ENCODE results near the gene B3GAT2.

B3GAT2 gene

DNA sequence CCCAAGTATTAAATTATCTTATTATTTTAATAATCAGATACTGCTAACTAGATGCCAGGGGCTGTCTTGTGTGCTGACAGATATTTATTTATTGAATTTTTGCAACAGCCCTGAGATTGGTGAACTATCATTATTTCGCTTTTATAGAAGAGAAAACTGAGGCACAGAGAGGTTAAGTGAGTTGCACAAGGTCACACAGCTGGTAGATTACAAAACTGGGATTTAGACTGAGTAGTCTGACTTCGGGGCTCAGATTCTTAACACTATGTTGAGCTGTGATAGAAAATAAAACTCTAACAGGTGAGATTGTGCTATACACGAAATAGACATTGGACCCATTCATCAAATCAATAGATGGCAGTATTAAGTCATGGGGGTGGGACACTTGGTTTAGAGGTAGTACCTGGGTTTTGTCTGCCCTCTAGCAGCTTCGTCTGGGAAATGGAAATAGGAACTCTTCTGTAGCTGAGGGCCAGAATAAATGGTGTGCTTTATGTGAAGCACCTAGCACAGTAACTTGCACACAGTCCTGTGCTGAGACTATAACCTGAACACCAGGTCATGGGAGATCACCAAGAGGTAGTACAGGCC is 113.4 kb downstream of the B3GAT2 start:
- no peak for DNase-seq (ENCODE audit: low read depth, low spot score)

- DNase-seq (ENCODE audit: low read depth, low spot score), result no peak
Observed at GRCh38 chr6:70842541-70842940, 114.3 kb downstream of the B3GAT2 start.

DNA sequence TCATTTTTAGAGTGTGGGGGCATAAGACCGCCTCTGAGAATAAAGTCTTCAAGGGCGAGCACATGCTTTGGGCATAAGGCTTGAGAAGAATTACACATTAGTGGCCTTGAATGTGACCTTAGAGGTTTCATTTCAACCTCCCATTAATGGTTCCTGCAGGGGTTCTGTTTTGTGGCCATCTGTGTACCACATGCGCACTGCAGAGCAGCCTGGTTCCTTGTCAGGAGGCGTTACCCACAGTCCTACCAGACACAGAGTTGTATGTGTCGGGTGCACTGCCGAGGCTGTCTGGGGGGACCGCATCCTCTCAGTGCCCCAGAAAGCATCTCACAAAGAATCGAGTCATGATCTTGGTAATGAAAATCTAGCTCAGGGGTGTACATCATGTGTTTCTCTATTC is 115.7 kb downstream of the B3GAT2 start:
- DNase-seq (ENCODE audit: low read depth, low spot score), result no peak

DNA sequence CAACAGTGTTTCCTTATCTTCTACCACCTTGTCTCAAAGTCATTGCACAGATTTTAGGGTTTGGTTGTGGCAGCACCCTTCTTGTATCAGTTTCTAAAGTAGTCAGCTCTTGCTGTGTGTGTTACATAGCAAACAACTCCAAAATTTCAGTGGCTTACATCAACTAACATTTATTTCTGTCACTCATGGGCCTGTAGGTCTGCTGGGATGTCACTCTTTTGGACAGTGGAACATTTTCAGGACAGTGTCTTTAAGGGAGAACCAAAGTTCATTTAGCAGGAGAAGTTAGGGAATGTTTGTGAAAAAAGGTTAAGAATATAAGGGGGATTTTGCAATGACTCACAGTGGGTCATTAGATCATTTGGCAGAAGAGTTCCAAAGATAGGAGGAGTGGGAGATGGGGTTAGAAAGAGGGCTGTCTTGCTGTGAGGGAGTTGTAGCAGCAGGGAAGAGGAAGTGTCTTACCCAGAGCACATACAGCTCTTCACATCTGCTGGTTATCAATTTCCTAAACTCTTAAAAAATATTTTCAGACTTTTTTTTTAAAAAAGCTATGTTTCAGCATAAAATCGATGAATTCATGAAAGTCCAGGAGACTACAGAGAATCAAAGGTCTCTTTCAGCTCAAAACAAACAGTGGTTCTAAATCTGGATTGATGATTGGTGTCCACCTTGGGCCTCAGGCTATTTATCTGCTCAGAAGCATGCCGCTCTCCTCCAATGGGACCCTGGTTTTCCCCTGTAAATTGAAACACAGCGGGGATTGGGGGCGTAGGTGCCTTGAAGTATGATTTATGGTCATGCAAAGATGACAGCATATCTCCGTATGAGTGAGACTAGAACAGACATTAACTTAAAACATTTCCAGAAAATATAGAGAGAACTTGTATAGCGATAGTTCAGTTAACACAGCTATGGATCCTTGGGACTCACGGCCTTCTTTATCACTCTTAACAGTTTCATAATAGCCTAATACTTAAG is 117.3 kb downstream of the B3GAT2 start:
- no peak for DNase-seq (ENCODE audit: low read depth, low spot score)

GRCh38 chr6:70838907-70839285 is 118.0 kb downstream of the B3GAT2 start:
- DNase-seq (ENCODE audit: low read depth, low spot score), result no peak

- DNase-seq (ENCODE audit: low read depth, low spot score), result no peak
Observed at GRCh38 chr6:70834520-70834919, 122.3 kb downstream of the B3GAT2 start.

GRCh38 chr6:70831427-70831826 is 125.4 kb downstream of the B3GAT2 start:
- DNase-seq (ENCODE audit: low read depth, low spot score), result no peak

- no peak for DNase-seq (ENCODE audit: low read depth, low spot score)
Observed at GRCh38 chr6:70823651-70824050, 133.2 kb downstream of the B3GAT2 start.

DNA sequence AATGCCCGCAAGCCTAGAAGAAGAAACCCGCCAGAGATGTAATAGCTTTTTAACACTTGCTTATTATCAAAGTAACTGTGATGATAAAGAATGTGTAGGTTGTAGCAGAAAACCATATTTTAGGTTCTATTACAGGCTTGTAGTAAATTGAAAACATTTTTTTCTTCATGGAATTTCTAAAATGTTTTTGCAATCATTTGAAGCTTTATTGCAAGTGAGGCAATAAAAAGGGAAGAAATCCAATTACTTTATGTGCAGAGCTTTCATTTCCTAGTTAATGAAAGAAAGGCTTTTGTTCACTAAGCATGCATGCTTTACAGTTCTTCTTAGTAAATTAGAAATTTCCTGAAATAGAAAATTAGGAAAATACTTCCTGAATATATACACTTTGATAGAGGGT is 135.1 kb downstream of the B3GAT2 start:
- no peak for DNase-seq (ENCODE audit: low read depth, low spot score)

DNA sequence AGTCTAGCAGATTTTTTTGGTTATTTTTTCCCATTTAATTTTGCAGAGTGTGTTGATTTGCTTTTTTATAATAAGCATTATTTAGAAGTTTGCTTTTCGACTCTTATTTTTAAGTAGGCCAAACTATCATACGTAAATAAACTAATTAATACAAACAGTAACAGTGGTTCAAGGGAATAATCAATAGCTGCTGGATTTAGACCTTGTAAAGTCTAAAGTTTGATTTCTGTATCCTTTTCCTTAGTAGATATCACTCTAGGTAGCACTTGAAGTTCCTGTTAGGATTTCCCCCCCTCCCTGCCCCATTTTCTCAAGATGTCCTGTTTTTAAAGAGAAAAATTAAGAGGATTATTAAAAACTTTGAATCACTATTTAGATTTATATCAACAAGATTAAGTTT is 136.1 kb downstream of the B3GAT2 start:
- no peak for DNase-seq (ENCODE audit: low read depth, low spot score)

GRCh38 chr6:70819646-70820045 is 137.2 kb downstream of the B3GAT2 start:
- no peak for DNase-seq (ENCODE audit: low read depth, low spot score)

DNA sequence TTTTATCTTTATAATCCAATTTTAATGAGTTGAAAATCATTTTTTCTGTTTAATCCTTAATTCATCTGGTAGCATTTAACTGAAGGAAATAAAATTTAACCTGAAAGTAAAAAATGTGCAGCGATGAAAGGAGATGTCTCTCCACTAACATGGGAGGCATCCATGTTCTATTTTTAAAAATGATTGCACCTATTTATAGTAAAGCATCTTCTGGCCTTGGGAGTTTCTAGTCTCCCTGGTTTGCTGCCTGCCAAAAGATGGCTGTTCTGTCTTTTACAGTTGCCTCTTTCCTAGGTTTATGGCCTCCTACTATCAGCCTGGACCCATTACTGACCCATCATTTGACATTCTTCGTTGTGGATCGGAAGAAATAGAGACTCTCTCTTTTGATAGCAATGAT is 143.0 kb downstream of the B3GAT2 start:
- no peak for DNase-seq (ENCODE audit: low read depth, low spot score)

GRCh38 chr6:70811788-70812187 is 145.1 kb downstream of the B3GAT2 start:
- no peak for DNase-seq (ENCODE audit: low read depth, low spot score)

Measured in ELF-1 (cell line).